CD4-positive, alpha-beta T cell (primary cell): ENCODE results near the gene SYNGR4. TPM values are rescaled to one million over a fixed set of nuclear protein-coding genes. Genes with fewer than 3 reads are reported as not detected.

Source experiments
- ATAC-seq: fragments of 200-7000 bp; cut with Tn5 transposase; one replicate; pipeline ENCODE4 v1.10.0; 2022; ENCODE audit warnings: mild to moderate bottlenecking; ENCODE audit not compliant: poor library complexity
- CTCF ChIA-PET: fragments of 350-600 bp; sonication (Branson Sonifier 250); formaldehyde crosslinking; loops from one replicate; lab custom pipeline; 2021; ENCODE audit warnings: antibody characterized with exemption, inconsistent platforms; lab: Charles Lee
- POLR2A ChIA-PET: fragments of 350-600 bp; sonication (Branson Sonifier 250); formaldehyde crosslinking; loops from one replicate; lab custom pipeline; 2021; ENCODE audit warnings: antibody characterized with exemption, inconsistent platforms; lab: Charles Lee
- DNase-seq, 14 experiments: peaks; one replicate each; pipeline ENCODE4 v3.0.0-alpha.2; 2013 to 2020; ENCODE audit warnings: mixed read lengths in 2 of 14
- H3K27ac ChIP-seq, 2 donors: one replicate each; pipeline versions ENCODE4 v1.5.1 to v1.7.0; 2013; ENCODE audit warnings: low read length in 2 of 2, low read depth in 1 of 2, mild to moderate bottlenecking in 1 of 2
- H3K27me3 ChIP-seq, 2 experiments: 1 replicate in 1 of 2; 2 replicates in 1 of 2; pipeline versions ENCODE4 v1.6.1 to v1.7.0; 2013; ENCODE audit warnings: low read length in 2 of 2, control low read depth in 1 of 2, mild to moderate bottlenecking in 1 of 2, moderate library complexity in 1 of 2; ENCODE audit not compliant: insufficient read depth in 2 of 2, control insufficient read depth in 1 of 2
- H3K36me3 ChIP-seq: one replicate; pipeline ENCODE4 v1.6.1; 2013; ENCODE audit warnings: low read length, control low read depth; ENCODE audit not compliant: insufficient read depth
- H3K4me1 ChIP-seq: one replicate; pipeline ENCODE4 v1.6.1; 2013; ENCODE audit warnings: low read length, control low read depth; ENCODE audit not compliant: insufficient read depth
- H3K4me3 ChIP-seq: one replicate; pipeline ENCODE4 v1.5.1; 2013; ENCODE audit warnings: mild to moderate bottlenecking, low read length, moderate library complexity
- H3K9me3 ChIP-seq, 2 experiments: 1 replicate in 1 of 2; 2 replicates in 1 of 2; pipeline versions ENCODE4 v1.6.1 to v1.7.0; 2013; ENCODE audit warnings: low read length in 2 of 2, mild to moderate bottlenecking in 2 of 2, control low read depth in 1 of 2, moderate library complexity in 1 of 2; ENCODE audit not compliant: control insufficient read depth in 1 of 2, insufficient read depth in 1 of 2
- H3K27ac Mint-ChIP-seq: one replicate; pipeline ENCODE4 v1.8.0; 2020; ENCODE audit warnings: mixed read lengths
- H3K27me3 Mint-ChIP-seq: one replicate; pipeline ENCODE4 v1.8.0; 2021; ENCODE audit warnings: mixed read lengths
- H3K36me3 Mint-ChIP-seq: one replicate; pipeline ENCODE4 v1.8.0; 2021; ENCODE audit warnings: low read depth, mixed read lengths
- H3K4me1 Mint-ChIP-seq: one replicate; pipeline ENCODE4 v1.8.0; 2021; ENCODE audit warnings: low read depth, mixed read lengths
- H3K4me3 Mint-ChIP-seq: one replicate; pipeline ENCODE4 v1.8.0; 2020; ENCODE audit warnings: mild to moderate bottlenecking, mixed read lengths
- H3K9me3 Mint-ChIP-seq: one replicate; pipeline ENCODE4 v1.8.0; 2020; ENCODE audit warnings: mixed read lengths
- intact Hi-C, 2 experiments: fragments of 100-400 bp; cut with DNase I in 1 of 2; cut with micrococcal nuclease in 1 of 2; formaldehyde crosslinking; loops; one replicate each; pipeline versions ENCODE4 v1.15.1 to v1.9.0; 2023 to 2025; cut with DNase I, micrococcal nuclease
- total RNA-seq, 174 experiments: library from RNA in 2 of 174; stranded (reverse) in 2 of 174; gene quantifications; one replicate each; pipeline ENCODE4 v1.2.3 and lab custom pipeline; 2021 to 2026
- TF ChIP-seq, protein P1 (sequence below): fragments of 200-600 bp; IDR thresholded peaks from one replicate; pipeline ENCODE4 v1.8.0; 2022; ENCODE audit warnings: antibody characterized with exemption, mild to moderate bottlenecking

SYNGR4 gene
- total RNA-seq, 2 experiments from 2014 or later: not detected

DNA sequence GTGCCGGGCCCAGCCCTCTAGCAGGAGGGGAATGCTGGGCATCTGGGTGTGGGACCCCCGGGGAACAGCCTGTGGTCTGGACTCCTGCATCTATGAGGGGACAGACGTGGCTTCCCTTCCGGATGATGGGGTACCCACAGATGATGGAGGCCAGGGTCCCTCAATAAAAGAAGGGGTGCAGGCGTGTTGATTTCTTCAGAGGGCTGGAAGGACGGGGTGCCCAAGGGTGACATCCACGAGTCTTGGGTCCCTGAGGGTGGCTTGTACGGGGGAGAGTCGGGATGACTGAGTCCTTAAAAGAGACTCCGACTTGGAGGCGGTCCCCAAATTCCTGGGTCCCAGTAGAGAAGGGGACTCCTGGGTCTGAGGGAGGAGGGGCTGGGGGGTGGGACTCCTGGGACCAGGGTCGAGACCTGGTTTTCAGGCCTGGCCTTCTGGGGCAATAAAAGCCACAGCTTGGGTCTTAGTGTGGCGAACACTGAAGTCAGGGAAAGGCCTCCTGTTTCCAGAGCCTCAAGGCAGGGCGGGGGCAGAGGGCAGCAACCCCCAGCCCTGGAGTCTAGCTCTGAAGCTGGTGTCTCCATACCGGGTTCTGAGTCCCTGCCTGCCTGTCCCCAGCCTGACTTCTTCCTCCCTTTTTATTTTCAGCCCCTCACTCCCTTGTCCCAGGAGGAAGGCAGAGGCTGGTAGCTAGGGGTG lies 28.8 kb downstream of the SYNGR4 start:
- TF ChIP-seq, protein P1, sequence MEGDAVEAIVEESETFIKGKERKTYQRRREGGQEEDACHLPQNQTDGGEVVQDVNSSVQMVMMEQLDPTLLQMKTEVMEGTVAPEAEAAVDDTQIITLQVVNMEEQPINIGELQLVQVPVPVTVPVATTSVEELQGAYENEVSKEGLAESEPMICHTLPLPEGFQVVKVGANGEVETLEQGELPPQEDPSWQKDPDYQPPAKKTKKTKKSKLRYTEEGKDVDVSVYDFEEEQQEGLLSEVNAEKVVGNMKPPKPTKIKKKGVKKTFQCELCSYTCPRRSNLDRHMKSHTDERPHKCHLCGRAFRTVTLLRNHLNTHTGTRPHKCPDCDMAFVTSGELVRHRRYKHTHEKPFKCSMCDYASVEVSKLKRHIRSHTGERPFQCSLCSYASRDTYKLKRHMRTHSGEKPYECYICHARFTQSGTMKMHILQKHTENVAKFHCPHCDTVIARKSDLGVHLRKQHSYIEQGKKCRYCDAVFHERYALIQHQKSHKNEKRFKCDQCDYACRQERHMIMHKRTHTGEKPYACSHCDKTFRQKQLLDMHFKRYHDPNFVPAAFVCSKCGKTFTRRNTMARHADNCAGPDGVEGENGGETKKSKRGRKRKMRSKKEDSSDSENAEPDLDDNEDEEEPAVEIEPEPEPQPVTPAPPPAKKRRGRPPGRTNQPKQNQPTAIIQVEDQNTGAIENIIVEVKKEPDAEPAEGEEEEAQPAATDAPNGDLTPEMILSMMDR: no peak
- ChIA-PET CTCF (no interaction called here), POLR2A (interaction anchor here (1.2 to 1.8 kb wide), 3 partner anchors 11 to 59 kb away, joined by 3 to 6 read pairs (median 4); partner anchors contain the start of genes SYNGR4 and TMEM143)
- Histone ChIP-seq H3K4me3 (no peak overlapping the region), H3K4me1 (peaks cover 74% of the 10 kb centered on the region), H3K36me3 (peaks cover 9% of the 10 kb centered on the region), H3K27me3 (peaks cover 34 to 42% of the 10 kb centered on the region in 2 experiments), H3K9me3 (peaks cover 0 to 13% of the 10 kb centered on the region in 2 experiments), H3K27ac (no peak overlapping the region)
- H3K9me3 Mint-ChIP-seq: no peaks in the 10 kb centered on the region
- intact Hi-C loops: loop anchor here in 1 of 2 experiments (5.0 kb wide), 1 partner anchor 189 kb away; no protein-coding TSS in a partner anchor
- peaks cover 14% of the 10 kb centered on the region for H3K36me3 Mint-ChIP-seq
- DNase-seq: peak in 1 of 14 experiments; percentile 37
- peaks cover 39% of the 10 kb centered on the region for H3K27me3 Mint-ChIP-seq
- peak overlapping the region; percentile 61 for H3K27ac Mint-ChIP-seq
- ATAC-seq: no peak
- peaks cover 44% of the 10 kb centered on the region for H3K4me1 Mint-ChIP-seq
- peak overlapping the region; percentile 81 for H3K4me3 Mint-ChIP-seq

DNA sequence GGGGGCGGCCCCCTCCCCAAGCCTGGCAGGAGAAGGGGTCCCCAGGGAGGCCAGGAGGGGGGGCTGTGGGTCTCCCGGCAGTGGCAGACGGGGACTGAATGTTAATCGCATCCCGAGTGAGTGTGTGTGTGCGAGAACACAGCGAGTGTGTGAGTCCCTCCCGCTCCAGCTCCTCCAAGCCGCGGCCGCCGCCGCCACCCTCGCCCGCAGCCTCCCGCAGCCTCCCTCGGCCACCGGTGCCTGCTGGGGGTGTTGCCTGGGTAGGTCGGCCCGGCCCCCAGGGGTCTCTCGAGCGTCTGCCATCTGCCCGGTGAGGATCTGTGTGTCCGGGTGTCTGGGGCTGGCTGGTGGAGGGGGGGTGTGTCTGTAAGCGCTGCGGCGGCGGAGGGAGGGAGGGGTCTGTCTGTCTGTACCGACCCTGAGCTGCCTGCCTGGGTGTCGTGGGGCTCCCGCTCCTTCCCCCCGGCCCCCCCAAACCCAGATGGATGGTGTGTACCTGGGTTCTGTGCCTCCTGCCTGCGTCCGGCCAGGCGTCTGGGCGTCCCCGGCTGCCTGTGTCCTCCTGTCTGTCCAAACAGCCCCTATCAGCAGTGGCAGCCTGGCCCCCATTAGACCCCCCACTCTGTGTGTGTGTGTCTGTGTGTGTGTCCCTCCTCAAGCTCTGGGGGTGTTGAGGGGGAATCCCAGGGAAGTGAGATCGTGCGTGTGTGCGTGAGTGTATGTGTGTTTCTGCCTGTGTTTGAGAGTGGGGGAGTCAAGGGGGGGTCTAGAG lies 29.6 kb downstream of the SYNGR4 start, which contains the start of gene GRIN2D:
Gene GRIN2D, plus strand, starts transcription at position 110 of the 772 bp plus-strand sequence. CDS start 4,725 bp downstream, outside the sequence.
- Histone ChIP-seq H3K27ac (no peak within 1 kb of the TSS), H3K36me3 (peaks cover 5% of the 10 kb centered on the region), H3K9me3 (peaks cover 0 to 13% of the 10 kb centered on the region in 2 experiments), H3K4me3 (peak within 1 kb of the TSS; percentile 19), H3K4me1 (peaks cover 76% of the 10 kb centered on the region), H3K27me3 (peaks cover 34 to 42% of the 10 kb centered on the region in 2 experiments)
- intact Hi-C loops: loop anchor here in 1 of 2 experiments (5.0 kb wide), 1 partner anchor 189 kb away; no protein-coding TSS in a partner anchor
- H3K4me1 Mint-ChIP-seq: peaks cover 47% of the 10 kb centered on the region
- peak in 5 of 14 experiments; percentile 25 to 63 (median 42) for DNase-seq
- peaks cover 7% of the 10 kb centered on the region for H3K36me3 Mint-ChIP-seq
- peaks cover 39% of the 10 kb centered on the region for H3K27me3 Mint-ChIP-seq
- ATAC-seq: no peak
- H3K9me3 Mint-ChIP-seq: no peaks in the 10 kb centered on the region
- TF ChIP-seq, protein P1: no peak
- POLR2A ChIA-PET: interaction anchor here (1.2 to 1.8 kb wide), 3 partner anchors 10 to 60 kb away, joined by 3 to 6 read pairs (median 4); partner anchors contain the start of genes SYNGR4 and TMEM143
- CTCF ChIA-PET: interaction anchor here (0.5 to 1.8 kb wide), 2 partner anchors 9 to 51 kb away, joined by 3 to 4 read pairs; no protein-coding TSS in a partner anchor
- peak within 1 kb of the TSS; percentile 81 for H3K4me3 Mint-ChIP-seq
- H3K27ac Mint-ChIP-seq: peak within 1 kb of the TSS; percentile 61
